ENCODE data around the gene SSPN. TPM values are rescaled to one million over a fixed set of nuclear protein-coding genes. Genes with fewer than 3 reads are reported as not detected.

The SSPN gene
- polyA plus RNA-seq, 1 experiment: 21.6 TPM

- ChIA-PET POLR2A (no interaction called here), CTCF (no interaction called here)
- no peak overlapping the region for H3K27ac ChIP-seq (ENCODE audit: low read depth, low read length)
- H3K9me3 ChIP-seq (ENCODE audit: control insufficient read depth, insufficient read depth, low read length): no peaks in the 10 kb centered on the region; the same call in 1 of the 2 replicates
- TF ChIP-seq CTCF (IDR thresholded peaks at IDR 0.05; ENCODE audit: low read depth, low read length): no peak
- H3K27me3 ChIP-seq (ENCODE audit: control insufficient read depth, insufficient read depth, low read length): no peaks in the 10 kb centered on the region
- H3K4me3 ChIP-seq (ENCODE audit: low read depth, low read length): no peak overlapping the region
- DNase-seq (ENCODE audit: low read depth, low spot score): no peak
These were observed 88.2 kb downstream of the SSPN start for GRCh38 chr12:26283617-26284016.

GRCh38 chr12:26285401-26285800 lies 90.0 kb downstream of the SSPN start:
- H3K27ac ChIP-seq (ENCODE audit: low read depth, low read length): no peak overlapping the region
- no peaks in the 10 kb centered on the region; the same call in 1 of the 2 replicates for H3K9me3 ChIP-seq (ENCODE audit: control insufficient read depth, insufficient read depth, low read length)
- no peak for DNase-seq (ENCODE audit: low read depth, low spot score)
- H3K27me3 ChIP-seq (ENCODE audit: control insufficient read depth, insufficient read depth, low read length): no peaks in the 10 kb centered on the region
- H3K4me3 ChIP-seq (ENCODE audit: low read depth, low read length): no peak overlapping the region
- no peak for TF ChIP-seq CTCF (IDR thresholded peaks at IDR 0.05; ENCODE audit: low read depth, low read length)
- POLR2A ChIA-PET: no interaction called here
- CTCF ChIA-PET: no interaction called here

GRCh38 chr12:26286186-26286585 lies 90.8 kb downstream of the SSPN start:
- H3K27me3 ChIP-seq (ENCODE audit: control insufficient read depth, insufficient read depth, low read length): no peaks in the 10 kb centered on the region
- no peak overlapping the region for H3K4me3 ChIP-seq (ENCODE audit: low read depth, low read length)
- H3K27ac ChIP-seq (ENCODE audit: low read depth, low read length): no peak overlapping the region
- TF ChIP-seq CTCF (IDR thresholded peaks at IDR 0.05; ENCODE audit: low read depth, low read length): no peak
- no peaks in the 10 kb centered on the region; the same call in 1 of the 2 replicates for H3K9me3 ChIP-seq (ENCODE audit: control insufficient read depth, insufficient read depth, low read length)
- POLR2A ChIA-PET: no interaction called here
- CTCF ChIA-PET: interaction anchor here (0.7 kb wide), 1 partner anchor 101 kb away, joined by 3 read pairs; no protein-coding TSS in a partner anchor
- DNase-seq (ENCODE audit: low read depth, low spot score): no peak

GRCh38 chr12:26287671-26288381 lies 92.5 kb downstream of the SSPN start:
- ChIA-PET CTCF (no interaction called here), POLR2A (no interaction called here)
- H3K9me3 ChIP-seq (ENCODE audit: control insufficient read depth, insufficient read depth, low read length): no peaks in the 10 kb centered on the region; the same call in 1 of the 2 replicates
- no peak overlapping the region for H3K4me3 ChIP-seq (ENCODE audit: low read depth, low read length)
- no peak for TF ChIP-seq CTCF (IDR thresholded peaks at IDR 0.05; ENCODE audit: low read depth, low read length)
- DNase-seq (ENCODE audit: low read depth, low spot score): no peak
- no peak overlapping the region for H3K27ac ChIP-seq (ENCODE audit: low read depth, low read length)
- H3K27me3 ChIP-seq (ENCODE audit: control insufficient read depth, insufficient read depth, low read length): no peaks in the 10 kb centered on the region

GRCh38 chr12:26290565-26290964 lies 95.2 kb downstream of the SSPN start:
- H3K9me3 ChIP-seq (ENCODE audit: control insufficient read depth, insufficient read depth, low read length): no peaks in the 10 kb centered on the region; the same call in 1 of the 2 replicates
- no peaks in the 10 kb centered on the region for H3K27me3 ChIP-seq (ENCODE audit: control insufficient read depth, insufficient read depth, low read length)
- ChIA-PET CTCF (no interaction called here), POLR2A (no interaction called here)
- H3K4me3 ChIP-seq (ENCODE audit: low read depth, low read length): no peak overlapping the region
- DNase-seq (ENCODE audit: low read depth, low spot score): no peak
- H3K27ac ChIP-seq (ENCODE audit: low read depth, low read length): no peak overlapping the region
- no peak for TF ChIP-seq CTCF (IDR thresholded peaks at IDR 0.05; ENCODE audit: low read depth, low read length)
